Measurements from ENCODE around the gene SLC25A34.

Gene SLC25A34

GRCh38 chr1:15714406-15715136 lies 21.5 kb upstream of the SLC25A34 start:
- DNase-seq (ENCODE audit: low read depth), result no peak

DNA sequence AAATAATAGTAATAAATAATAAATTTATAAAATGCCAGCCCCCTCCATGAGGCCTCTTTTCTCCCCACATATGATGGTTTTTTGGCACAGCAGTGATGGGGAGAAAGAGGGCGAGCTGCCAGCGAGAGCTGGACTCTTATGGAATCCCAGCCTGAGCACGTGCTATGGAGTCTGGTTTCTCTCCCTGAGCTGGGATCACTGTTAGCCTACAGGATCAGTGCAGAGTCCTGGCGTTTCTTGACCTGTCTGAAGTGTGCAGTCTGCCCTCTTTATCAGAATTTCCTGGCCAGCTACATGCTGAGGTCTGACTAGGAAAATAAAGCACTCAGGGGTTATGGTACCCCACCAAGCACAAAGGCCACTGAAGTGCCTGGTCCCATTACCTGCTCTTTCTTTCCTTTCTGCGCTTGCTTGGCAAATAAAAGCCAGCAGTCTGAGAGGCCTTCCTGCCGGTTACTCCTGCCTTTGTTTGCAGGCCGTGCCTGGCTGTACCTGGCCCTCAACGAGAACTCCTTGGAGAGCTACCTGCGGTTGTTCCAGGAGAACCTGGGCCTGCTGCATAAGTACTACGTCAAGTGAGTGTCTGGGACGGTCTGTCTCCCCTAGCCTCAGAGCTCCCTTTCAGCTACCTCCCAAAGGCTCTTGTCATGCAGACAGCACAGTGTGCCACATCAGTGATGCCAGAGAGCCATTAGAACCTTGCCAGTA lies 18.5 kb upstream of the SLC25A34 start:
- no peak for DNase-seq (ENCODE audit: low read depth)

- DNase-seq (ENCODE audit: low read depth), result no peak
Measured at GRCh38 chr1:15718199-15718601, 17.9 kb upstream of the SLC25A34 start.

DNA sequence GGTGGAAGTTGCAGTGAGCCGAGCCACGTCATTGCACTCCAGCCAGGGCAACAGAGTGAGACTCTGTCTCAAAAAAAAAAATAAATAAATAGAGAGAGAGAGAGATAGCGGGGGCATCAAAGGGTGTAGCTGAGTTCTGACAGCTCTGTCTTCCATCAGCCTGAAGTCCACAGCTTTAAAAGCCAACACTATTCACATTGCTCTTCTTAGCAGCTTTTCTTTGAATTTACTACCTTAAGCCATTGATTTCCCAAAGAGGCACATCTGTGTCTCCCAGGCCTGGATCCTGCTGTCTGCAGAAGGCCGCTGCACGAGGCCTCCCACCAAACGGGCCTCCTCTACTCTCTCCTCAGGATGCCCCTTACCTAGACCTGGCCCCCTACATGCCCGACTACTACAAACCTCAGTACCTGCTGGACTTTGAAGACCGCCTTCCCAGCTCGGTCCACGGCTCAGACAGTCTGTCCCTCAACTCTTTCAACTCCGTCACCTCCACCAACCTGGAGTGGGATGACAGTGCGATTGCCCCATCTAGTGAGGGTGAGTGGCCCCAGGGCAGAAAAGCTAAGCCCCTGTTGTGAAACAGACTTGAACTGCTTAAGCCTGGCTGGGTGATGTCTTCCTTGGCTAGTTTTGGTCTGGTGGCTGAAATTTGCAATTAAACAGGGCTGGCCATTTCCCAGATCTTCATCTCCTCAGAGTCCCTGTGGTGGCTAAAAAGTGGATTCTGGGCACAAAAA lies 16.5 kb upstream of the SLC25A34 start:
- DNase-seq (ENCODE audit: low read depth), result no peak

DNA sequence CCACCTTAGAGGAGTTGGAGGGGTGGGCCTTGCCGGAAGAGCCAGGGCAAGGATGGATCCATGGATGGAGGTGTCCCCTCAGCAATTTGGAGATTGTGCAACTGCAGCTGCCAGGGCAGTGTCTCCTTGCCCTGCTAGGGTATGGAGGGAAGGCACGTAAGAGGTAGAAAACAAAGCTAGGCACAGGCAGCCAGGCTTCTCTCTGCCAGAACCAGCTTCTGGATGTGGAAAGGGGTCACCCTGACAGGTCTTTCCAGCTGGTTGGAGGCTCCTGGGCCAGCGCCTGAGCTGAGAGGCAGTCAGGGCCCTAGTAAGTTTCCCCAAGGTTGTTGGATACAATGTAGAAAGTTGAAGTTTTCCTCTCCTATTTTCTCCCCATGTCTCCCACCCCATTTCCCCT lies 15.2 kb upstream of the SLC25A34 start:
- no peak for DNase-seq (ENCODE audit: low read depth)

DNA sequence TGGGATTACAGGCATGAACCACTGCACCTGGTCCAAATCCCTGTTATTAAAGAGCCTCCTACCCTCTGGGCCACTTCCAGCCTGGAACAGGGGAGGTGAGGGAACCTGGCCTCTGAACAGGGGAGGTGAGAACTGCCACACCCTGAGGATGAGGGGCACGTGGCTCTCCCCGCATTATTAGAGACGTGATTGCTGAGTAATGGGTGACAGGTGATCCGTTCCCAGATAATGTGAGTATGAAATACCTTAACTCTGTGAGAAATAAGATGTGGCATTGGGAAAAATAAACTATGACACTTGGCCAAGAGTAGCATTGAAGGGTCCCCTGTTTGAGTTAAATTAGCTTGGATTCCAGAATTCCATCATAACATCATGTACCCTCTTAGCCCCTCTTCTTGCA lies 13.6 kb upstream of the SLC25A34 start:
- no peak for DNase-seq (ENCODE audit: low read depth)

GRCh38 chr1:15722836-15723532 lies 13.1 kb upstream of the SLC25A34 start:
- DNase-seq (ENCODE audit: low read depth), result no peak

DNA sequence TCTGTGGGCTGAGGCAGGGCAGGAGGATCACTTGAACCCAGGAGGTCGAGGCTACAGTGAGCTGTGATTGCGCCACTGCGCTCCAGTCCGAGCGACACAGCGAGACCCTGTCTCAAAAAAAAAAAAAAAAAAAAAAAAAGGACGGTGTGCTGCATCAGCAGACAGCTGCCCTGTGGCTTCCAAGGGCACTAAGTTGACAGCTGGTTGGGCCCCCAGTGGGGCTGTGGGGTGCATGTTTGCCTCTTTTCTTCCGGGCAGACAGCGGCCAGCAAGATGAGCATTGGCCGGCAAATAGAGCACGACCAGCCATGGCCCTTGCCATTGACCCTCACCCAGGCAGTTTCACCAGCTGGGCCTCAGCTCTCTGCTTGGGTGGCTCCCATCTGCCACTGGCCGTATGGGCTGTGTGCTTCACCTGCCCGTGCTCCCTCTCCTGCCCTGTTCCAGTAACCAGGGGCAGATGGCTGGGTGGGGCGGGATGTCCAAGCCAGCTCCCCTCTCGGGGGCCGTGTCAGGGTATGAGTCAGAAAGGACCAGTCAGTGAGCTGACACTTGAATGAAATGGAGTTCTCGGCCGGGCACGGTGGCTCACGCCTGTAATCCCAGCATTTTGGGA lies 12.3 kb upstream of the SLC25A34 start:
- DNase-seq (ENCODE audit: low read depth), result no peak

- no peak for DNase-seq (ENCODE audit: low read depth)
Measured at GRCh38 chr1:15724949-15725880, 10.8 kb upstream of the SLC25A34 start.

- no peak for DNase-seq (ENCODE audit: low read depth)
Measured at GRCh38 chr1:15726508-15726907, 9.6 kb upstream of the SLC25A34 start.

GRCh38 chr1:15727021-15727420 lies 9.0 kb upstream of the SLC25A34 start:
- DNase-seq (ENCODE audit: low read depth), result no peak

- no peak for DNase-seq (ENCODE audit: low read depth)
Measured at GRCh38 chr1:15727424-15727823, 8.6 kb upstream of the SLC25A34 start.

DNA sequence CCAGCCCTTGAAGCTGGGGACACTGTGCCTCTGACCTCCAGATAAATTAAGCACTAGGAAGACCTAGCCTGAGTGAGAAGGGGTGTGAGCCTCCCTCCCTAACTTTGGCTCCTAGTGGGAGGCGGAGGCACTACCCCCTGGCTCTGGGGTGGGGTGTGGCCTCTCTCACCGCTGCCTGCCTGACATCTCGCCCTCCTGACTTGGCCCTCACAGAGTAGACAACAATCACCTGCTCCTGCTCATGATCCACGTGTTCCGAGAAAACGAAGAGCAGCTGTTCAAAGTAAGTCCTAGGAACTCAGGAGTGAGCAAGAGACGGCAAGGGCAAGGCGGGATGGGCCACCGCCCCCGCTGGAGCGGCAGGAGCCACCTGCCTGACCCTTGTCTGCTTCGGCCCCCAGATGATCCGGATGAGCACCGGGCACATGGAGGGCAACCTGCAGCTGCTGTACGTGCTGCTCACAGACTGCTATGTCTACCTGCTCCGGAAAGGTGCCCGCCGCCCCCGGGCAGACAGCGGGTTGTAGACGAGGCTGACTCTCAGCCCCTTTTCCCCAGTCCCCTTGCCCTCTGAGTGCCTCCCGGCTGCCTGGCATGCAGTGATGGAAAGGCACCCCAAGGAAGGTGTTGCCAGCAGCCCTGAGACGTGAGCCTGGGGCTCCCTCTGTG lies 8.1 kb upstream of the SLC25A34 start:
- DNase-seq (ENCODE audit: low read depth), result no peak

DNA sequence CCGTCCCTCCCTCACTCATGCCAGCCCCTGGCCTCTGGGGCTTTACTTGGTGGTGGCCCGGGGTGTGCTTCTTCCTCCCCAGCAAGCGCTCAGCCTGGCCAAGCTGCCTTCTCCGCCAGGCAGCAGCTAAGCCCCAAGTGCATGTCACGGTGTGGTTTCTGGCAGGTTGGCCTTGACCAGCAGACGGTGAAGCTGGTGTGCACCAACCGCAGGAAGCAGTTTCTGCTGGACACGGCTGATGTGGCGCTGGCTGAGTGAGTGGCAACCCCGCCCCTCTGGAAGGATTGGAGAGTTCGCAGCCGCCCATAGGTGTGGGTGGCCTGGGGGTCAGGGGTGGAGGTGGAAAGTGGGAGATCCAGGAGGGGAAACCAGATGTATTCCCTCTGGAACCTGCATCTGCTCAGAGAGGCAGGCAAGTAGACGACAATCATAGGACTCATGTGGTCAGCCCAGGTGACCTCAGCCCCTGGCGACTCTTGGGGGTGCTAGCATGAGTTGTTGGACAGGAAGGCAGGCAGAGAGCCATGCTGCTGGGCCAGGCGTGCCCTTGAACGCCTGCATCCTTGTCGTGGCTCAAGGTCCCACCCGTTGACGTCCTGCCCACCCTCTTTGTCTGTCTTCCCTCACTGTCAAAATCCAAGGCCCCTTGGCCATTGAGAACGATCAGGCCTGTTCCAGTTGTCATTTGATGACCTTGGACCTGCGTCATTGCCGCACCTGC lies 7.0 kb upstream of the SLC25A34 start:
- DNase-seq (ENCODE audit: low read depth), result no peak

- DNase-seq (ENCODE audit: low read depth), result no peak
Measured at GRCh38 chr1:15730423-15730822, 5.6 kb upstream of the SLC25A34 start.

GRCh38 chr1:15730936-15731335 lies 5.1 kb upstream of the SLC25A34 start:
- DNase-seq (ENCODE audit: low read depth), result no peak

GRCh38 chr1:15731735-15732685 lies 4.0 kb upstream of the SLC25A34 start:
- DNase-seq (ENCODE audit: low read depth), result no peak

GRCh38 chr1:15732686-15733081 lies 3.4 kb upstream of the SLC25A34 start:
- no peak for DNase-seq (ENCODE audit: low read depth)
